ENCODE results near the gene RFC3.

- TF ChIP-seq EP400 (IDR thresholded peaks at IDR 0.05), result no peak
- no peak for TF ChIP-seq CHD2 (IDR thresholded peaks at IDR 0.05; ENCODE audit: low read depth, low read length)
- no peak for TF ChIP-seq SMARCA4 (IDR thresholded peaks at IDR 0.05)
- no peak for TF ChIP-seq CEBPB (tag; IDR thresholded peaks at IDR 0.05)
- TF ChIP-seq, protein P1, sequence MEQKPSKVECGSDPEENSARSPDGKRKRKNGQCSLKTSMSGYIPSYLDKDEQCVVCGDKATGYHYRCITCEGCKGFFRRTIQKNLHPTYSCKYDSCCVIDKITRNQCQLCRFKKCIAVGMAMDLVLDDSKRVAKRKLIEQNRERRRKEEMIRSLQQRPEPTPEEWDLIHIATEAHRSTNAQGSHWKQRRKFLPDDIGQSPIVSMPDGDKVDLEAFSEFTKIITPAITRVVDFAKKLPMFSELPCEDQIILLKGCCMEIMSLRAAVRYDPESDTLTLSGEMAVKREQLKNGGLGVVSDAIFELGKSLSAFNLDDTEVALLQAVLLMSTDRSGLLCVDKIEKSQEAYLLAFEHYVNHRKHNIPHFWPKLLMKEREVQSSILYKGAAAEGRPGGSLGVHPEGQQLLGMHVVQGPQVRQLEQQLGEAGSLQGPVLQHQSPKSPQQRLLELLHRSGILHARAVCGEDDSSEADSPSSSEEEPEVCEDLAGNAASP (IDR thresholded peaks at IDR 0.05), result no peak
- TF ChIP-seq, protein P2, sequence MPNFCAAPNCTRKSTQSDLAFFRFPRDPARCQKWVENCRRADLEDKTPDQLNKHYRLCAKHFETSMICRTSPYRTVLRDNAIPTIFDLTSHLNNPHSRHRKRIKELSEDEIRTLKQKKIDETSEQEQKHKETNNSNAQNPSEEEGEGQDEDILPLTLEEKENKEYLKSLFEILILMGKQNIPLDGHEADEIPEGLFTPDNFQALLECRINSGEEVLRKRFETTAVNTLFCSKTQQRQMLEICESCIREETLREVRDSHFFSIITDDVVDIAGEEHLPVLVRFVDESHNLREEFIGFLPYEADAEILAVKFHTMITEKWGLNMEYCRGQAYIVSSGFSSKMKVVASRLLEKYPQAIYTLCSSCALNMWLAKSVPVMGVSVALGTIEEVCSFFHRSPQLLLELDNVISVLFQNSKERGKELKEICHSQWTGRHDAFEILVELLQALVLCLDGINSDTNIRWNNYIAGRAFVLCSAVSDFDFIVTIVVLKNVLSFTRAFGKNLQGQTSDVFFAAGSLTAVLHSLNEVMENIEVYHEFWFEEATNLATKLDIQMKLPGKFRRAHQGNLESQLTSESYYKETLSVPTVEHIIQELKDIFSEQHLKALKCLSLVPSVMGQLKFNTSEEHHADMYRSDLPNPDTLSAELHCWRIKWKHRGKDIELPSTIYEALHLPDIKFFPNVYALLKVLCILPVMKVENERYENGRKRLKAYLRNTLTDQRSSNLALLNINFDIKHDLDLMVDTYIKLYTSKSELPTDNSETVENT (CRISPR knock-in tag; IDR thresholded peaks at IDR 0.05), result no peak
- TF ChIP-seq PTBP1 (IDR thresholded peaks at IDR 0.05; ENCODE audit: low read depth, low read length), result no peak
- no peak for TF ChIP-seq EZH2 (IDR thresholded peaks at IDR 0.05; ENCODE audit: borderline replicate concordance, low read depth, low read length)
- TF ChIP-seq ZKSCAN3 (CRISPR knock-in tag; IDR thresholded peaks at IDR 0.05), result no peak
- TF ChIP-seq YBX1 (IDR thresholded peaks at IDR 0.05), result no peak
- TF ChIP-seq FOXP1 (CRISPR knock-in tag; IDR thresholded peaks at IDR 0.05), result no peak
Measured at GRCh38 chr13:33789066-33789606, 28.8 kb upstream of the RFC3 start.
